A549 (cell line): Measurements from ENCODE around the gene SYNGR4. TPM values are rescaled to one million over a fixed set of nuclear protein-coding genes. Genes with fewer than 3 reads are reported as not detected.

ENCODE experiments used
- ATAC-seq, 2 experiments: fragments of 200-7000 bp in 1 of 2; fragments of >200 bp in 1 of 2; cut with Nextera tagmentation in 1 of 2; cut with Tn5 transposase in 1 of 2; 3 replicates each; pipeline versions ENCODE4 v1.8.0 to v1.9.1; 2018 to 2020; ENCODE audit warnings: mild to moderate bottlenecking in 1 of 2, moderate library complexity in 1 of 2
- CTCF ChIA-PET: fragments of 300-600 bp; sonication (Branson Sonifier 250); formaldehyde crosslinking; extraction: SDS; loops from one replicate; lab custom pipeline; 2021; ENCODE audit warnings: antibody characterized with exemption, inconsistent platforms; lab: Yijun Ruan, JAX
- POLR2A ChIA-PET: fragments of 350-600 bp; formaldehyde crosslinking; extraction: SDS; loops from one replicate; lab custom pipeline; 2021; ENCODE audit warnings: antibody characterized with exemption, inconsistent platforms; lab: Yijun Ruan, JAX
- DNase-seq, 2 experiments: peaks; one replicate each; pipeline versions ENCODE4 v3.0.0 to v3.0.0-alpha.2; 2011 to 2016; ENCODE audit warnings: low read depth in 1 of 2, low spot score in 1 of 2
- FAIRE-seq: peaks from 2 replicates; lab custom pipeline; 2011; peaks lifted over from hg19 to GRCh38; lab: Jason Lieb, UNC
- H3K27ac ChIP-seq, 2 experiments: fragments of >200 bp; sonication (Bioruptor Twin); formaldehyde crosslinking; 3 replicates each; pipeline ENCODE4 v1.5.1; 2016 to 2017
- H3K4me1 ChIP-seq: fragments of >200 bp; sonication (Bioruptor Twin); formaldehyde crosslinking; 3 replicates; pipeline ENCODE4 v1.6.1; 2016
- H3K4me2 ChIP-seq: fragments of >200 bp; sonication (Bioruptor Twin); formaldehyde crosslinking; 3 replicates; pipeline ENCODE4 v1.6.1; 2016
- H3K4me3 ChIP-seq: fragments of >200 bp; sonication (Bioruptor Twin); formaldehyde crosslinking; 3 replicates; pipeline ENCODE4 v1.5.1; 2016
- H3K9me3 ChIP-seq: fragments of >200 bp; sonication (Bioruptor Twin); formaldehyde crosslinking; 3 replicates; pipeline ENCODE4 v1.6.1; 2016
- BCL3 ChIP-seq: fragments of >200 bp; sonication (Bioruptor Twin); formaldehyde crosslinking; IDR thresholded peaks from 3 replicates; pipeline ENCODE4 v1.6.1; 2016
- CEBPB ChIP-seq, 2 experiments: fragments of >200 bp in 1 of 2; sonication (Bioruptor Twin) in 1 of 2; formaldehyde crosslinking in 1 of 2; IDR thresholded peaks; 2 replicates each; pipeline ENCODE4 v1.6.1; 2012 to 2016
- CHD2 ChIP-seq: fragments of 150-350 bp; IDR thresholded peaks from 2 replicates; pipeline ENCODE4 v1.6.1; 2014; ENCODE audit warnings: low read length; ENCODE audit not compliant: partially characterized antibody
- CTCF ChIP-seq: fragments of >200 bp; sonication (Bioruptor Twin); formaldehyde crosslinking; IDR thresholded peaks from 3 replicates; pipeline ENCODE4 v1.5.1; 2016
- E2F6 ChIP-seq: IDR thresholded peaks from 2 replicates; pipeline ENCODE4 v1.6.1; 2012; ENCODE audit warnings: low read depth, borderline replicate concordance
- EP300 ChIP-seq, 2 experiments: fragments of >200 bp; sonication (Bioruptor Twin); formaldehyde crosslinking; IDR thresholded peaks; 2 replicates in 1 of 2; 3 replicates in 1 of 2; pipeline ENCODE4 v1.6.1; 2016 to 2017
- HDAC2 ChIP-seq: fragments of 200-600 bp; sonication (generic); IDR thresholded peaks from 2 replicates; pipeline ENCODE4 v1.6.1; 2016
- HMGXB4 ChIP-seq: fragments of 250-450 bp; sonication (Bioruptor Pico); IDR thresholded peaks from 2 replicates; pipeline ENCODE4 v1.5.0; 2021; ENCODE audit warnings: mild to moderate bottlenecking, moderate library complexity, borderline replicate concordance
- HOXB13 ChIP-seq: fragments of 250-450 bp; sonication (Bioruptor Pico); IDR thresholded peaks from 2 replicates; pipeline ENCODE4 v1.5.0; 2020; ENCODE audit warnings: low read depth, mild to moderate bottlenecking, moderate library complexity
- JUN ChIP-seq, 2 experiments: fragments of >200 bp; sonication (Bioruptor Twin); formaldehyde crosslinking; IDR thresholded peaks; 2 replicates in 1 of 2; 3 replicates in 1 of 2; pipeline ENCODE4 v1.6.1; 2016 to 2017
- JUNB ChIP-seq: fragments of >200 bp; sonication (Bioruptor Twin); formaldehyde crosslinking; IDR thresholded peaks from 2 replicates; pipeline ENCODE4 v1.6.1; 2016
- KDM5A ChIP-seq: fragments of 200-600 bp; sonication (generic); IDR thresholded peaks from 2 replicates; pipeline ENCODE4 v1.6.1; 2016; ENCODE audit warnings: antibody characterized with exemption, mild to moderate bottlenecking
- MAX ChIP-seq: IDR thresholded peaks from 2 replicates; pipeline ENCODE4 v1.6.1; 2012
- MAZ ChIP-seq: fragments of 150-350 bp; IDR thresholded peaks from 2 replicates; pipeline ENCODE4 v1.6.1; 2014; ENCODE audit warnings: antibody characterized with exemption, low read depth, low read length, borderline replicate concordance
- NFE2L2 ChIP-seq: fragments of 150-350 bp; conservative IDR thresholded peaks from 2 replicates; pipeline ENCODE4 v1.6.1; 2014; ENCODE audit warnings: low read length
- NR3C1 ChIP-seq: fragments of >200 bp; sonication (Bioruptor Twin); formaldehyde crosslinking; IDR thresholded peaks from 3 replicates; pipeline ENCODE4 v1.6.1; 2017
- PHF8 ChIP-seq: fragments of 200-600 bp; sonication (generic); IDR thresholded peaks from 2 replicates; pipeline ENCODE4 v1.6.1; 2016; ENCODE audit warnings: low read depth, mild to moderate bottlenecking, antibody characterized with exemption, moderate library complexity, borderline replicate concordance
- RARB ChIP-seq: fragments of 250-450 bp; sonication (Bioruptor Pico); IDR thresholded peaks from 2 replicates; pipeline ENCODE4 v1.8.0; 2021; ENCODE audit warnings: mild to moderate bottlenecking, moderate library complexity
- RCOR1 ChIP-seq: fragments of 150-350 bp; IDR thresholded peaks from 2 replicates; pipeline ENCODE4 v1.6.1; 2014; ENCODE audit warnings: antibody characterized with exemption, low read length, low read depth
- TFCP2L1 ChIP-seq: fragments of 250-450 bp; sonication (Bioruptor Pico); IDR thresholded peaks from 2 replicates; pipeline ENCODE4 v1.5.0; 2021; ENCODE audit warnings: mild to moderate bottlenecking
- WGBS: methylation state at CpG from one replicate; pipeline ENCODE4 v1.1.6; 2017; ENCODE audit errors: missing lambda C conversion rate; 5-methylcytosine and 5-hydroxymethylcytosine counted together
- polyA plus RNA-seq, 4 experiments: library from polyadenylated mRNA; depleted of rRNA in 3 of 4; stranded (reverse); fragments of >200 nt; fragmentation: RNase III in 1 of 4; extraction: RNeasy Plus Mini Kit Qiagen cat#74134 plus additional on column Dnase treatment in 1 of 4; gene quantifications; 2 replicates in 3 of 4; 3 replicates in 1 of 4; pipeline ENCODE4 v1.2.3, GENCODE V29; 2011 to 2017

SYNGR4 gene
- polyA plus RNA-seq, 2 of the 4 experiments (the other 2 are of a cell fraction) = 2.3 to 4.4 TPM

GRCh38 chr19:48365602-48366001, 1.4 kb downstream of the SYNGR4 start:
- WGBS = 96% methylated on average over 9 of the region's 11 CpGs
- POLR2A ChIA-PET = no interaction called here
- Histone ChIP-seq H3K4me1 (peaks cover 8% of the 10 kb centered on the region), H3K4me3 (no peak overlapping the region), H3K27ac (peak overlapping the region in 1 of 2 experiments; percentile 97; a peak in 1 of 6 replicates), H3K9me3 (no peaks in the 10 kb centered on the region), H3K4me2 (no peak overlapping the region)
- DNase-seq (no peak), FAIRE-seq (no peak), ATAC-seq (no peak)
- CTCF ChIA-PET = interaction anchor here (0.6 to 2.0 kb wide), 3 partner anchors 10 to 217 kb away, joined by 3 to 4 read pairs (median 3); no protein-coding TSS in a partner anchor
- no peak for TF ChIP-seq RCOR1
- TF ChIP-seq JUNB = no peak
- no peak for TF ChIP-seq E2F6
- TF ChIP-seq CHD2 = no peak
- no peak for TF ChIP-seq MAX
- no peak for TF ChIP-seq EP300 (IDR thresholded peaks at IDR 0.05)
- TF ChIP-seq BCL3 = no peak
- TF ChIP-seq NR3C1 = no peak
- TF ChIP-seq PHF8 = no peak
- TF ChIP-seq KDM5A = no peak
- no peak for TF ChIP-seq HMGXB4
- TF ChIP-seq CEBPB (IDR thresholded peaks at IDR 0.05) = no peak
- TF ChIP-seq NFE2L2 = no peak

GRCh38 chr19:48367855-48368254, 3.7 kb downstream of the SYNGR4 start:
- TF ChIP-seq HDAC2 (no peak), RARB (no peak)
- TF ChIP-seq, all 56 proteins: peak for 0
- H3K4me2 ChIP-seq = no peak overlapping the region
- DNase-seq (no peak), FAIRE-seq (no peak), ATAC-seq (no peak)
- ChIA-PET CTCF (interaction anchor here (1.1 to 6.7 kb wide), 3 partner anchors 20 to 34 kb away, joined by 3 to 54 read pairs (median 3); partner anchors contain the start of gene KDELR1), POLR2A (interaction anchor here (1.1 kb wide), 1 partner anchor 14 kb away, joined by 4 read pairs; no protein-coding TSS in a partner anchor)
- 80% methylated on average over 5 of the region's 5 CpGs for WGBS
- H3K9me3 ChIP-seq = no peaks in the 10 kb centered on the region
- H3K27ac ChIP-seq = peak overlapping the region in 1 of 2 experiments; percentile 43; a peak in 3 of 6 replicates
- H3K4me1 ChIP-seq = peaks cover 23% of the 10 kb centered on the region
- no peak overlapping the region for H3K4me3 ChIP-seq

- CTCF ChIA-PET = interaction anchor here (1.2 to 6.7 kb wide), 2 partner anchors 21 to 22 kb away, joined by 3 to 54 read pairs; partner anchors contain the start of gene KDELR1
- POLR2A ChIA-PET = no interaction called here
- no peak overlapping the region for H3K4me3 ChIP-seq
- WGBS = 92% methylated on average over 10 of the region's 14 CpGs
- ATAC-seq = no peak
- TF ChIP-seq KDM5A = no peak
- TF ChIP-seq, all 56 proteins: peak for 0
- no peak for FAIRE-seq
- DNase-seq = no peak
- H3K9me3 ChIP-seq = no peaks in the 10 kb centered on the region
- no peak overlapping the region for H3K4me2 ChIP-seq
- peak overlapping the region in 1 of 2 experiments; percentile 27; a peak in 1 of 6 replicates for H3K27ac ChIP-seq
- H3K4me1 ChIP-seq = peaks cover 28% of the 10 kb centered on the region
Measured at GRCh38 chr19:48368936-48369335, 4.8 kb downstream of the SYNGR4 start.

- no peak for DNase-seq
- POLR2A ChIA-PET = no interaction called here
- Histone ChIP-seq H3K4me2 (no peak overlapping the region), H3K4me1 (peaks cover 23% of the 10 kb centered on the region), H3K9me3 (no peaks in the 10 kb centered on the region), H3K27ac (peak overlapping the region in 1 of 2 experiments; percentile 81; a peak in 3 of 6 replicates), H3K4me3 (no peak overlapping the region)
- FAIRE-seq = no peak
- CTCF ChIA-PET = interaction anchor here (0.6 to 6.7 kb wide), 9 partner anchors 10 to 619 kb away, joined by 3 to 54 read pairs (median 3); partner anchors contain the start of gene KDELR1
- no peak for TF ChIP-seq CTCF
- TF ChIP-seq JUN (IDR thresholded peaks at IDR 0.05) = no peak
- TF ChIP-seq NR3C1 = no peak
- no peak for TF ChIP-seq MAZ
- no peak for TF ChIP-seq HOXB13
- no peak for TF ChIP-seq TFCP2L1 (CRISPR knock-in tag)
- no peak for TF ChIP-seq HMGXB4
- TF ChIP-seq RCOR1 = no peak
- no peak for ATAC-seq
- WGBS = 95% methylated on average over 4 of the region's 4 CpGs
Measured at GRCh38 chr19:48370955-48371354, 6.8 kb downstream of the SYNGR4 start.
